ENCODE results near the gene EMP2.

Gene EMP2

DNA sequence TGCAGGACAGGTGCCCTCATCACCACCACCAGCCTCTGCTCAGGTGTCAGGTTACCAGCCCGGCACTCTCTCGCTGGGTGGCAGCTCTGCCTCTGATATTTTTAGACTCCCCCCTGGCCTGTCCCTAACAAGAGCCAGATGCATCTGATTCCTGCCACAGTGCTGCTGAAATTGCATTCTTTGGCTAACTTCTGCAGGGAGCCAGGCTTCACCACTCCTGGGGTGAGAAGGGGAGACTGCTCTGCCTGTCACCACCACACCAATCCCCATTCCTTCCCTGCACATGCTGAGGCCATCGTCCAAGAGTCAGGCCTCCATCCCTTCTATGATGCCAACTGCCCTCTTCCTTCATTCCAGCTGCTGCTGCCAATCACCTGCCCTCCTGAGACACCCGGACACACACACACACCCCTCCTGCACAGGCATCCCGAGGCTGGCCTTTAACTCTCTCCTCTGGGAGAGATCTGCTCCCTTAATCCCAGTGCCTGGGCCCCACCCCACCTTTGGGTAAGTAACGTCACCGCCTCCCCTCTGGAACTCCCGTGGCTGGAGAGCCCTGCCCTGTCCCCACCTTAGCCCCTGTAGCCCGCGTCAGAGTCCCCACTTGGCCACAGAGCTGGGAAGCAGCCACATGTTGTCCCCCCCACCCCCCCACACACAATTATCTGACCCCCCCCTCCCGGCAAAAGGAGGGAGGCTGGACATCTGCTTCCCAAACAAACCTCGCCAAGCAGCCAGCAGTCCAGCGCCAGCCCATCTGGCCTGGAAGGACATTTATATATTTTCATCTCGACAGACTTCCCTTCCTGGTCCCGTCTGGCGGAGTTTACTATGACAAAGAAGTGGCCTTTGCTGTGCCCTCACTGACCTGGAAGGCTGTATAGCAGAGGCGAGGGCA lies 2.8 kb downstream of the EMP2 start:
- H3K4me3 ChIP-seq (ENCODE audit: low read depth, low read length), result no peak overlapping the region
- TF ChIP-seq, protein P1, sequence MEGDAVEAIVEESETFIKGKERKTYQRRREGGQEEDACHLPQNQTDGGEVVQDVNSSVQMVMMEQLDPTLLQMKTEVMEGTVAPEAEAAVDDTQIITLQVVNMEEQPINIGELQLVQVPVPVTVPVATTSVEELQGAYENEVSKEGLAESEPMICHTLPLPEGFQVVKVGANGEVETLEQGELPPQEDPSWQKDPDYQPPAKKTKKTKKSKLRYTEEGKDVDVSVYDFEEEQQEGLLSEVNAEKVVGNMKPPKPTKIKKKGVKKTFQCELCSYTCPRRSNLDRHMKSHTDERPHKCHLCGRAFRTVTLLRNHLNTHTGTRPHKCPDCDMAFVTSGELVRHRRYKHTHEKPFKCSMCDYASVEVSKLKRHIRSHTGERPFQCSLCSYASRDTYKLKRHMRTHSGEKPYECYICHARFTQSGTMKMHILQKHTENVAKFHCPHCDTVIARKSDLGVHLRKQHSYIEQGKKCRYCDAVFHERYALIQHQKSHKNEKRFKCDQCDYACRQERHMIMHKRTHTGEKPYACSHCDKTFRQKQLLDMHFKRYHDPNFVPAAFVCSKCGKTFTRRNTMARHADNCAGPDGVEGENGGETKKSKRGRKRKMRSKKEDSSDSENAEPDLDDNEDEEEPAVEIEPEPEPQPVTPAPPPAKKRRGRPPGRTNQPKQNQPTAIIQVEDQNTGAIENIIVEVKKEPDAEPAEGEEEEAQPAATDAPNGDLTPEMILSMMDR (conservative IDR thresholded peaks at IDR 0.05; ENCODE audit: low read depth, low read length), result no peak
- no peak for DNase-seq (ENCODE audit: low read depth)

DNA sequence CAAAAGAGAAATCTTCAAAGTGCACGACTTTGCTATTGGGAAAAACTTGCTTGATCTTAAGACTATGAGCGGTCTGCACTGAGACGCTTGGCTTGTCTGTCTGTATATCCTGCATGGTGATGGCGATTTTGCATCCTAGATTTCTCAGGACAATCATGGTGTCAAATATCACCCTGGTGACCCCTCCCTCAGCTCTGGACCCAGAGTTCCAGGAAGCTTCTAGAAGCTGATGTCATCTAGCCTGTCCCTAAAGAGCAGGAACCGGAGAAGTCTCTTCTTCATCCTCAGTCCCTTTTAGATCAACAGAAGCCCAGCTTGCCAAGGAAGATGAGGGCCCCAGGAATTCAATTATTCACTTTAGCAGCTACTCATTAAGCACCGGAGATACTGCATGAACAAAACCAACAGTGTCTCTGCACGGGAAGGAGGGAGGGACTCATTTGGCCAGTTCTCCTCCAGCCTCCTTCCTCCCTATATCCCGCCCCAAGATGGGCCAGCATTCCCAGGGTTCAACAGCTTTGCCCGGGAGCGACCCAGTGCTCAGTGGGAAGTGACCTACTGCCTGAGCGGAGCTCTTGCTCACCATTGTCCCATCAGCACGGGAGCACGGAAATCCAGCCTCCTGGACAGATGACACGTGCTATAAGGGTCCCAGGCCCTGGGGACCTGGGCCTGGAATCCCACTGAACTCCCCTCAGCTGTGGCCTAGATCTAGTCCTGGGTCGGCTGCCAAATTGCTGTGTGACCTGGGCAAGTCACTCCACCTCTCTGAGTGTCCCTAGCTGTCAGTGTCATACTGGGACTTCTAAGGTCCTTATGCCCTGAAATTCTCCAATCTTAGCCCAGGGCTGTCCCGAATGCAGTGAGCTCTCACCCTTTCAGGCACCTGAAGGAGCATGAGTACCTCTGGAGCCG lies 3.8 kb downstream of the EMP2 start:
- H3K4me3 ChIP-seq (ENCODE audit: low read depth, low read length), result no peak overlapping the region
- TF ChIP-seq, protein P1 (conservative IDR thresholded peaks at IDR 0.05; ENCODE audit: low read depth, low read length), result no peak
- DNase-seq (ENCODE audit: low read depth), result no peak

DNA sequence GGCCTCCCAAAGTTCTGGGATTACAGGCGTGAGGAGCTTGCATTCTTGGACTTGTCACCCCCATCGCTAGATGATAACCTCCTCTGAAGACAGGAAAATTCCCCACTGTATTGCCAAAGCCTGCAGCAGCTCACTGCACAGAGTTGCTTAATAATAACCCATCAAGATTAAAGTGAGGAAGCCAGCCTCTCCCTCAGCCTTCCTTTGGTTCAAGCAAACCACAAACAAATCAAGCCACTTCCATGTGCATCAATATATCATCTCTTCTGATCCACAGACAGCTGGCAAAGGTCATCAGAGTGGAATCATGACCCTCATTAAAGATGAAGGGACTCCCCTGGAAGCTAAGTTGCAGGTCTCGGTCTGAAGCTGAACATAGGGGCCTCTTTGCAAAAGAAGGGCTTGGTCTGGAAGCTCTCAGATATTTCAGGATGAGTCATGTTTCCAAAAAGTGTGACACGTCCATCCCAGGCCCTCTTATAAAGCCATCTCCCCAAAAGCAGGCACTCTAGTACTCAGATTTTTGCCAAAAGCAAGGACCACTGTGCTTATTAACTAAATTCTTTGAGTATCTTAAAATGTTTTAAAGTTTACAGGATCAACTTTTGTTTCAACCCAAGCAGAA lies 4.8 kb downstream of the EMP2 start:
- H3K4me3 ChIP-seq (ENCODE audit: low read depth, low read length), result no peak overlapping the region
- peak; percentile 33 for DNase-seq (ENCODE audit: low read depth)
- TF ChIP-seq, protein P1 (conservative IDR thresholded peaks at IDR 0.05; ENCODE audit: low read depth, low read length), result no peak

DNA sequence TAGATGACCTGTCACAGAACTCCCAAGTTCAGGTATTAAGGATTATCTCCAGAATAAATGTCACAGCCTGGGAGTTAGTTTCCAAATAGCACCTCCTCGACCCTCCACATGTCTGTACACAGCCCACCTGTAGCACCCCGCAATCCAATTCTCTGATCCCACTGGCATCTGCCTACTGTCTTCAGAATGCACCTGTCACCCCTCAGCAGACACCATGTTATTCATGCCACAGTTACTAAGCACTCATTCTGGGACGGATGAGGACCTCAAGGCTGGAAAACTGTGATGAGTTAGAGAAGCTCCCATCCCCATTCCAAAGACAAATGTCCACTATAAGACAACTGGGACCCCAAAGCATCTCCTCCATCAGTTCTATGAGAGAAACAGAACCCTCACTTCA lies 7.8 kb downstream of the EMP2 start:
- no peak overlapping the region for H3K4me3 ChIP-seq (ENCODE audit: low read depth, low read length)
- no peak for DNase-seq (ENCODE audit: low read depth)
- TF ChIP-seq, protein P1 (conservative IDR thresholded peaks at IDR 0.05; ENCODE audit: low read depth, low read length), result no peak

DNA sequence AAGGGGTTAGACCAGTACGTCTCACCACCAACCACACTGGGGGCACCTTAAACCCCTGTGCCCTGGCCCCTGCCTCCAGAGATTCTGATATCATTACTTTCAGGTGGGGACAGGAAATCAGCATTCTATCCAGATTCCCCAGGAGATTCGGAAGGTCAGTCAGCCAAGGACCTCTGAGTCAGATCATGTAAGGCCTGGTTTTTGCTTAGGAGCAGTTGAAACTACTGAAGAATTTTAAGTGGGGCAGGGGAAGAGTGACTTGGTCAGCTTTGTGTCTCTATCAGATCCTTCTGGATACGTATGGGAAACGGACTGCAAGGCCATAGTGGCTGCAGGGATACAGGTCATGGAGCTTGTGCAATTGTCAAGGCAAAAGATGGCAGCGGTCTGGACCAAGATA lies 9.0 kb downstream of the EMP2 start:
- TF ChIP-seq, protein P1 (conservative IDR thresholded peaks at IDR 0.05; ENCODE audit: low read depth, low read length), result no peak
- H3K4me3 ChIP-seq (ENCODE audit: low read depth, low read length), result no peak overlapping the region
- DNase-seq (ENCODE audit: low read depth), result no peak

DNA sequence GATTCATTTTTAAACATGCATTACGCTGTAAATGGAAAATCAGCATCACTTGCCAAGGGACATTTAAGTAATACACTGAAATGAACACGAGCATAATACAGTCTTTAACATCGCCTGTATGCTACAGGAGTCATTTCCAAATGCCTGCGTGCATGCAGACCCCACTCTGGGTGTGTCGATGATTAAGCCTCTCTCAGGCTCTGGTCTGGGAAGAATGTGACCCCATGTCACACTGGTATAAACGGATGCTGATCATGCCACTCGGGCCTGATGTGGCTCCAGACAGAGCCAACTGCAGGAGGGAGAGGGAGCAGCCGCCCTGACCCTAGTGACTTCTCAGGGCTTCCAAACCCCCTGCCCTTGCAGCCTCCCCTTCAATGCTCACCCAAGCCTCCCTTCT lies 10.8 kb downstream of the EMP2 start:
- TF ChIP-seq, protein P1 (conservative IDR thresholded peaks at IDR 0.05; ENCODE audit: low read depth, low read length), result no peak
- no peak overlapping the region for H3K4me3 ChIP-seq (ENCODE audit: low read depth, low read length)
- no peak for DNase-seq (ENCODE audit: low read depth)

All from choroid plexus epithelial cell (primary cell).